ENCODE results near the gene NDST1.

Gene NDST1

DNA sequence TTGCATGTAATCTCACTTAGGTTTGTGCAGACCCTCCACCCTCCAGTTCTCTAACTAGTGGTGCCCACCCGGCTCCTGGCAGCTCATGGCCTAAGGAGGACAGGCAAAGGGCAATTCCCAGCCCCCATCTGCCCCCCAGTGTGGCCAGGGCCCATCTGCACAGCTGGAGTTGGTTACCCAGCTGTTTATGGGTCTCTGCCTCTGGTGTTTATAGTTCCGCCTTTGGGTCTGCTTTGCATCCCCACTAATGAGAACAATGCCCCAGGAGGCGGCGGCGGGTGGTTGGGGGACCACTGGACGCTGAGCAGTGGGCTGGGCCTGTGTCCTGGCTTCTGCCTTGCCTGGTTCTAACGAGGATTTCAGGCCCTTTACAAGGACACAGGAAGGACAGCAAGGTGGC, 62.4 kb downstream of the NDST1 start:
- H3K4me3 ChIP-seq (ENCODE audit: low read length in 2 of 2): no peak overlapping the region
- H3K9me3 ChIP-seq (ENCODE audit: control insufficient read depth in 2 of 2, low read length in 2 of 2): no peaks in the 10 kb centered on the region
- no peaks in the 10 kb centered on the region for H3K27me3 ChIP-seq (ENCODE audit: control insufficient read depth in 1 of 2, insufficient read depth in 2 of 2, low read length in 2 of 2)
- H3K4me1 ChIP-seq (ENCODE audit: control insufficient read depth, insufficient read depth, low read length): no peaks in the 10 kb centered on the region
- H3K27ac ChIP-seq (ENCODE audit: low read length): no peak overlapping the region
- H3K36me3 ChIP-seq (ENCODE audit: control insufficient read depth in 2 of 2, insufficient read depth in 2 of 2, low read length in 2 of 2): no peaks in the 10 kb centered on the region
- H3K9ac ChIP-seq (ENCODE audit: low read length in 2 of 2): no peak overlapping the region

DNA sequence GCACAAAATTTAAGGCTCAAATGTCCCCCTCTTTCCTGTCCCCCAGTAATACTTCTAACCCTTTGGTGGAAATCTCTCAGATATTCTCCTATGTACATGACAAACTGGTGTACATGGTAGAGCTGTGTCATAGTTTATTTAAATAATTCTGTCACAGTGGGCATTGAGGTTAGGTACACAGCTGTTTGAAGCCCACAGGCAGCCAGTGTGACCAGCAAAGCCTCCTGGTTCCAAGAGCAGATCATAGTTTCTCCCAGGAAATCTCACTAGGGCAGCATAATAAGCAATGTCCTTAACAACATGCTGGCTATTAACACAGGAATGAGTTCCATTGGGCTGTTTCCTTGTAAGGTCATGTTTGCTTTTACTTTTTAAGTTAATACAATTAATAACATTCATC, 63.9 kb downstream of the NDST1 start:
- H3K27me3 ChIP-seq (ENCODE audit: control insufficient read depth in 1 of 2, insufficient read depth in 2 of 2, low read length in 2 of 2): no peaks in the 10 kb centered on the region
- H3K4me1 ChIP-seq (ENCODE audit: control insufficient read depth, insufficient read depth, low read length): no peaks in the 10 kb centered on the region
- H3K9ac ChIP-seq (ENCODE audit: low read length in 2 of 2): no peak overlapping the region
- H3K9me3 ChIP-seq (ENCODE audit: control insufficient read depth in 2 of 2, low read length in 2 of 2): no peaks in the 10 kb centered on the region
- H3K27ac ChIP-seq (ENCODE audit: low read length): no peak overlapping the region
- no peaks in the 10 kb centered on the region for H3K36me3 ChIP-seq (ENCODE audit: control insufficient read depth in 2 of 2, insufficient read depth in 2 of 2, low read length in 2 of 2)
- no peak overlapping the region for H3K4me3 ChIP-seq (ENCODE audit: low read length in 2 of 2)

DNA sequence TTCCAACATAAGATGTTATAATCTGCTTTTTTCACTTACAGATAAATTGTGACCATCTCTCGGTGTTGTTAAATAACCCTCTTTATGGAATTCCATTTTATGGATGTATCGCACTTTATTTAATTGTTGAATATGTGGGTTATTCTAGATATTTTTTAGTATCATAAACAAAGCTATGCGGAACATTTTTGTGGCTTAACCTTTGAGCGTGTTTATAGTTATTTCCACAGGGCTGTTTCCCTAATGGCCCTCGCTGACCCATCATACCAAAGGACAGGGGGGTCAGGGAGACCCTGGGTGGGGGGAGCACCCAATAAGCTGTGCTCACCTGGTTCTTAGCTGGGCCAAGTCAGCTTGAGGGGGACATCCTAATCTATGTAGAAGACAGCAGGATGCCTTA, 65.3 kb downstream of the NDST1 start:
- no peaks in the 10 kb centered on the region for H3K27me3 ChIP-seq (ENCODE audit: control insufficient read depth in 1 of 2, insufficient read depth in 2 of 2, low read length in 2 of 2)
- no peak overlapping the region for H3K4me3 ChIP-seq (ENCODE audit: low read length in 2 of 2)
- no peaks in the 10 kb centered on the region for H3K4me1 ChIP-seq (ENCODE audit: control insufficient read depth, insufficient read depth, low read length)
- H3K36me3 ChIP-seq (ENCODE audit: control insufficient read depth in 2 of 2, insufficient read depth in 2 of 2, low read length in 2 of 2): no peaks in the 10 kb centered on the region
- no peak overlapping the region for H3K9ac ChIP-seq (ENCODE audit: low read length in 2 of 2)
- no peak overlapping the region for H3K27ac ChIP-seq (ENCODE audit: low read length)
- H3K9me3 ChIP-seq (ENCODE audit: control insufficient read depth in 2 of 2, low read length in 2 of 2): no peaks in the 10 kb centered on the region

DNA sequence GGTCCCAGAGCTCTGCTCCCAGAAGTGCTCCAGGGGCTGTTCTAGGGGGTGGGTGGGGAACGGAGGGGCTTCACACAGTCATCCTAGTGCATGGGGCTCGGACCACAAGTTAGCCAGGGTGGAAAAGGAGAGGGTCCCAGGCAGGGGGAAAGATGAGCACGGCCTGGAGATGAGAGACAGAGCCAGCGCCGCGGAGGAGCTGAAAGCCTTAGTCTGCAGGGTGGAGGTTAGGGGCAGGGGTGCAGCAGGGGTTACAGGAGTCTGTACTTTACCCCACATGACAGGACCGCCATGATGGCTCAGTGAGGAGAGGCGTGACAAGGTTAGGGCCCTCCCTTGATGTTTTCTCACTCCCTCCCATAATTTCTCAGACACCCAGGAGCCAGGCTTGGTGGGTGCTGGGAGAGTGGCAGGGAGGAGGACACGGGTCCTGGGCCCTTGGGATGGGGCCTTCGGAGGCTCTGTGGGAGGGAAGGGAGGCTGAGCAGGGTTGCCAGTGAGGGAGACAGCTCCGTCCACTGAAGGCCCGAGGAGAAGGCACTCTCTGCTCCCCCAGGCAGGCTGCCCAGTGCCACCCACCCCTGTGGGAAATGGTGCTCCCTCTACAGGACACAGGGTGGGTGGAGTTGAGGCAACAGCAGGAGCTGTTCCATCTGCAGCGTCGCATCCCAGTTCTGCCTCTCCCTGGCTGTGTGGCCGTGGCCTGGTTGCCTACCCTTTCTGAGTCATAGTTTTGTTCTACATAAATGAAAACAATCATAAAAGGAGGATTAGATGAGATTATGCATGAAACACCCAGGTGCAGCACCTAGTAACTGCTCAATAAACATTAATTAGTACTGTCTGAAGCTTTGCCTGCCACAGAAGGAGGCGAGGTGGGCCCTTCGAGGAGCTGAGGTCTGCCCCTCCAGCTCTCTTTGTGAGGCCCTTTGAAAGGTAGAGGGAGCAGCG, 66.2 kb downstream of the NDST1 start:
- no peaks in the 10 kb centered on the region for H3K36me3 ChIP-seq (ENCODE audit: control insufficient read depth in 2 of 2, insufficient read depth in 2 of 2, low read length in 2 of 2)
- H3K9ac ChIP-seq (ENCODE audit: low read length in 2 of 2): no peak overlapping the region
- no peak overlapping the region for H3K27ac ChIP-seq (ENCODE audit: low read length)
- H3K4me1 ChIP-seq (ENCODE audit: control insufficient read depth, insufficient read depth, low read length): no peaks in the 10 kb centered on the region
- H3K4me3 ChIP-seq (ENCODE audit: low read length in 2 of 2): no peak overlapping the region
- no peaks in the 10 kb centered on the region for H3K9me3 ChIP-seq (ENCODE audit: control insufficient read depth in 2 of 2, low read length in 2 of 2)
- no peaks in the 10 kb centered on the region for H3K27me3 ChIP-seq (ENCODE audit: control insufficient read depth in 1 of 2, insufficient read depth in 2 of 2, low read length in 2 of 2)

DNA sequence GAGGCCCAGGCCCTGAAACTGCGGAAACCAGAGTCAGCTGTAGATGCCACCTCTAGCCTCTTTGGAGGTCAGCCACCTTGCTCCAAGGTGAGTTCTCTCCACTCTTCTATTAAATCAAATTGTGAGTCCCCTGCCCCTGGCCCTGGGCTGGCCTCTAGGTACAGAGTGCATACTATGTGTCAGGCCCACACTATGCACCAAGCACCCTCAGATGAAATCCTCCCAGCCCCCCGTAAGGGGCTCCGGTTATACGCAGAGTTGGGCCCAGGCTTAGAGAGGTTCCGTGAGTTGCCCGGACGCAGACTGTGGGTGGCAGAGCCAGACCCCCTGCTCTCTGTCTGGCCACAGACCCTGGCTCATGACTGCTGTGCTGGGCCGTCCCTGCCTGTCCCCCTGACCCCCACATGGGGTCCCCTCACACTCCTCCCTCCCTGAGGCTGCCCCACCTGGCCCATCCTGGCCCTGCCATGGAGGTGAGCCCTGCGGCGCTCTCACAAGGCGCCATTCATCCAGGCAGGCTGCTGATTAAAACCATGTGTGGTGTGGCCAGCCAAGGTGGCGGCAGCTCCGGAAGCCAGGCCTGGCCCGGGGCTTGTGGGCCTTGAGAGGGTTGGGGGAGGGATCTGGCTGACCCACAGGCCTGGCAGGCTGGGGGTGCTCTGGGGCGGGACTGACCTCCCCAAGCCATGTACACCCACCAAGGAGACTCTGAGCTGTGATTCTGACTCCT, 67.1 kb downstream of the NDST1 start:
- Histone ChIP-seq H3K9me3 (ENCODE audit: control insufficient read depth in 2 of 2, low read length in 2 of 2) (no peaks in the 10 kb centered on the region), H3K27me3 (ENCODE audit: control insufficient read depth in 1 of 2, insufficient read depth in 2 of 2, low read length in 2 of 2) (no peaks in the 10 kb centered on the region), H3K9ac (ENCODE audit: low read length in 2 of 2) (no peak overlapping the region), H3K4me3 (ENCODE audit: low read length in 2 of 2) (no peak overlapping the region), H3K36me3 (ENCODE audit: control insufficient read depth in 2 of 2, insufficient read depth in 2 of 2, low read length in 2 of 2) (no peaks in the 10 kb centered on the region), H3K4me1 (ENCODE audit: control insufficient read depth, insufficient read depth, low read length) (no peaks in the 10 kb centered on the region), H3K27ac (ENCODE audit: low read length) (no peak overlapping the region)

DNA sequence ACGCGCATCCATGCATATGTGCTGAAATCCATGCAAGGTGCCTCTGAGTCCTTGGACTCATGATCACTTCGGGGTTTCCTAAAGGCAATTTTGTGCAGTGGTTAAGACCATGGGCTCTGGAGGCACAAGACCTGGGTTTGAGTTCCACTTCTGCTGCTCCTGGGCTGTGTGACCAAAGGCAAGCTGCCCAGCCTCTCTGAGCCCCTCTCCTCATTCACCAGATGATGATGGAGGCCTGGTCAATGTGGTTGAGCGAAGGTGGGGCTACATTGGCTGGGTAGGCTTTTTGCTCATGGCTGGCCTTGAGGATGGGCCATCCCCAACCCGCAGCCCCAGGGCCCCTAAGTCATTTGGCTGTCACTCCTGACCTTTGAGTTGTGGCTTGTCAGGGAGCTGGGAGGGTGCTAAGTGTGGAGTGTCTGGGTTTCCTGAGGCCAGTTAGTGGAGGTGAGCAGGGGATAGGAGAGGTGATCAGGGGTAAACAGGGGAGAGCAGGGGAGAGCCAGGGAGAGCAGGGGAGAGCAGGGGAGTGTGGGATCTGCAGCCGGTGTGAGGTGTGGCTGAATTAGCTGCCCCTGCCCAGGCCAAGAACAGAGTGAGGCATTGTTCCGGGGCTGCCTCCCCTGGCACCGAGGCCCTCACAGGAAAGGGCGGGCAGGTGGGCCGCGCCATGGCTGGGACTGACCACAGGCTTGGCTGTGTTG, 68.0 kb downstream of the NDST1 start:
- Histone ChIP-seq H3K4me1 (ENCODE audit: control insufficient read depth, insufficient read depth, low read length) (no peaks in the 10 kb centered on the region), H3K4me3 (ENCODE audit: low read length in 2 of 2) (no peak overlapping the region), H3K27ac (ENCODE audit: low read length) (no peak overlapping the region), H3K9ac (ENCODE audit: low read length in 2 of 2) (no peak overlapping the region), H3K36me3 (ENCODE audit: control insufficient read depth in 2 of 2, insufficient read depth in 2 of 2, low read length in 2 of 2) (no peaks in the 10 kb centered on the region), H3K9me3 (ENCODE audit: control insufficient read depth in 2 of 2, low read length in 2 of 2) (no peaks in the 10 kb centered on the region), H3K27me3 (ENCODE audit: control insufficient read depth in 1 of 2, insufficient read depth in 2 of 2, low read length in 2 of 2) (no peaks in the 10 kb centered on the region)

DNA sequence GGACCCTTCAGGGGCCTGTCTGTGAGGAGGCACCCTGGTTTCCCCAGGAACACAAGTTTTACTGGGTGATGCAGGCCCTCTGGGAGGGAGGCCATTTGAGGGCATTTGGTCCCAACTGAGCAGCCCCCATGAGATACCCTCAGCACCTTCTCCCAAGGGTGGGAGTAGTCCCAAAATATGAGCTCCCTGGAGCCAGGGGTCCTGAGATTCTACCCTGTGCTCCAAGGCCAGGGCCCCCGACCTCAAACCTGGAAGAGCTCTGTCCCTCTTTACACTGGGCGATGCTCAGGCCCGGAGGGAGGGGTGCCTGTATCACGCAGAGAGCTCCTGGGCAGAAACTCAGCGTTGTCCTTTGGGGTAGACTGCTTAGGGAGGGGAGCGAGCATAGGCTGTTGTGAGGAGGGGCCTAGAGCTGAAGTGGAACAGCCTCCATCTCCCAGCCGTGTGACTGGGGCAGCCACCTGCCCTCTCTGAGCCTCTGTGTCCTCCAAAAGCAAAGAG, 68.6 kb downstream of the NDST1 start:
- Histone ChIP-seq H3K36me3 (ENCODE audit: control insufficient read depth in 2 of 2, insufficient read depth in 2 of 2, low read length in 2 of 2) (no peaks in the 10 kb centered on the region), H3K4me1 (ENCODE audit: control insufficient read depth, insufficient read depth, low read length) (no peaks in the 10 kb centered on the region), H3K27me3 (ENCODE audit: control insufficient read depth in 1 of 2, insufficient read depth in 2 of 2, low read length in 2 of 2) (no peaks in the 10 kb centered on the region), H3K4me3 (ENCODE audit: low read length in 2 of 2) (no peak overlapping the region), H3K27ac (ENCODE audit: low read length) (no peak overlapping the region), H3K9me3 (ENCODE audit: control insufficient read depth in 2 of 2, low read length in 2 of 2) (no peaks in the 10 kb centered on the region), H3K9ac (ENCODE audit: low read length in 2 of 2) (no peak overlapping the region)

DNA sequence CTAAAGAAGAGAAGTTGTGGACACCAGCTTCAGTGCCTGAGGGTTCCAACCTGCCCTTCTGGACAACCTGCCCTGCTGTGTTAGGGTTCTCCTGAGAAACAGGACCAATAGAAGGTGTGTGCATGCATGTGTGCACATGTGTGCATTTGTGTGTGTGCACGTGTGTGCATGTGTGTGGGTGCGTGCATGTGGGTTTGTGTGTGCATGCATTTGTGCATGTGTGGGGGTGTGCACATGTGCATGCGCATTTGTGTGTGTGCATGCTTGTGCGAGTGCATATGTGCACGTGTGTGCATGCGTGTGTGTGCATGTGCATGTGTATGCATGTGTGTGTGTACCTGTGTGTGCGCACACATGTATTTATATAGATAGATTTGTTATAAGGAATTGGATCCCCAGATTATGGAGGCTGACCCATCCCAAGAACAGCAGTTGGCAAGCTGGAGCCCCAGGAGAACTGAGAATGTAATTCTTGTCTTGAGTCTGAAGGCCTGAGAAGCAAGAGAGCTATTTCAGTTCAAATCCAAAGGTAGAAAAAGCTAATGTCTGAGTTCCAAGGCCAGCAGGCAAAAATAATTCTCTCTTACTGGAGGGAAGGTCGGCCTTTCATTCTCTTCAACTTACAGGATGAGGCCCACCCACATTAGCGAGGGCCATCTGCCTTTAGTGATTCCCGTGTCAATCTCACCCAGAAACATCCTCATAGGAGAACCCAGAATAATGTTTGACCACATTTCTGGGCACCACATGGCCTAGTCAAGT, 69.6 kb downstream of the NDST1 start:
- no peaks in the 10 kb centered on the region for H3K36me3 ChIP-seq (ENCODE audit: control insufficient read depth in 2 of 2, insufficient read depth in 2 of 2, low read length in 2 of 2)
- H3K27ac ChIP-seq (ENCODE audit: low read length): no peak overlapping the region
- no peaks in the 10 kb centered on the region for H3K27me3 ChIP-seq (ENCODE audit: control insufficient read depth in 1 of 2, insufficient read depth in 2 of 2, low read length in 2 of 2)
- peaks cover 5% of the 10 kb centered on the region for H3K4me1 ChIP-seq (ENCODE audit: control insufficient read depth, insufficient read depth, low read length)
- H3K9me3 ChIP-seq (ENCODE audit: control insufficient read depth in 2 of 2, low read length in 2 of 2): no peaks in the 10 kb centered on the region
- no peak overlapping the region for H3K4me3 ChIP-seq (ENCODE audit: low read length in 2 of 2)
- H3K9ac ChIP-seq (ENCODE audit: low read length in 2 of 2): no peak overlapping the region

DNA sequence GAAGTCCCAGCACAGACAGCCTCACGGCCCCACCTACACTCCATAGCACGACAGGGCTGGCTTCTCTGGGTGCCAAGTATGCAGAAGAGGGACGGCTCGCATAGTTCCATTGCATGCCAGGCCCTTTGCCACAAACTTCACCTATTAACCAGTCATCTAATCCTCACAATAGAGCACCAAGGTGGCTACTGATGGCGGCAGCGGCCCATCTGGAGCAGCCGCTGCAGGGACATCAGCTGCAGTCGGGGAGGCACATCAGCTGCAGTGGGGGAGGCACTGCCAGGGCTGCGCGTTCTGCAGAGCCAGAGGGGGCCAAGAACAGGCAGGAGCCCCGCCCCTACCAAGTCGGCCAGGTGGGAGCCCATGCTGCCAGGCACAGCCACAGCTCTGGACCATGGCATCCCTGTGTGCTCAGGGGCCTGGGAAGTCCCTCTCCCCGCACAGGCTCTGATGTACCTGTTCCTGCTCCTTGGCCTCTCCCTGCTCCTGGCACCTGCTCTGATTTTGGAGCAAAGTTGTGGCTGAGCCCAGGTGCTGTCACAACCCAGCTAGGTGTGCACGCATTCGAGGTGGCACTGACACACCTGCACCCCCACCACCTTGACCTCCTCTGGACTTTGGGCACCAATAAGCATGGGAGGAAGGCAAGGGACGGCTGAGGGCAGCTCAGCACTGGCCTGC, 71.0 kb downstream of the NDST1 start:
- H3K27me3 ChIP-seq (ENCODE audit: control insufficient read depth in 1 of 2, insufficient read depth in 2 of 2, low read length in 2 of 2): no peaks in the 10 kb centered on the region
- peaks cover 8% of the 10 kb centered on the region for H3K4me1 ChIP-seq (ENCODE audit: control insufficient read depth, insufficient read depth, low read length)
- no peaks in the 10 kb centered on the region for H3K9me3 ChIP-seq (ENCODE audit: control insufficient read depth in 2 of 2, low read length in 2 of 2)
- no peak overlapping the region for H3K4me3 ChIP-seq (ENCODE audit: low read length in 2 of 2)
- no peaks in the 10 kb centered on the region for H3K36me3 ChIP-seq (ENCODE audit: control insufficient read depth in 2 of 2, insufficient read depth in 2 of 2, low read length in 2 of 2)
- no peak overlapping the region for H3K9ac ChIP-seq (ENCODE audit: low read length in 2 of 2)
- no peak overlapping the region for H3K27ac ChIP-seq (ENCODE audit: low read length)

Measured in stomach smooth muscle (tissue), 2 donors.